Neural cell (in vitro differentiated cells): ENCODE measurements around the gene EDA. TPM values are rescaled to one million over a fixed set of nuclear protein-coding genes. Genes with fewer than 3 reads are reported as not detected.

Source experiments
- H2AFZ ChIP-seq: fragments of 200-600, 300-800 bp; sonication (generic), shearing (Covaris generic); 2 replicates; pipeline ENCODE4 v1.6.0; 2014; ENCODE audit warnings: low read depth, mild to moderate bottlenecking, antibody characterized with exemption, low read length, moderate library complexity
- H3F3A ChIP-seq: fragments of 200-600 bp; shearing (Covaris generic); 2 replicates; pipeline ENCODE4 v1.6.1; 2016; ENCODE audit warnings: mild to moderate bottlenecking, moderate library complexity, mixed read lengths, antibody characterized with exemption, low read length; ENCODE audit not compliant: insufficient read depth, poor library complexity, severe bottlenecking
- H3K27ac ChIP-seq: fragments of 200-600, 300-800 bp; sonication (generic), shearing (Covaris generic); 2 replicates; pipeline ENCODE4 v1.5.1; 2014; ENCODE audit warnings: mild to moderate bottlenecking, low read length, moderate library complexity
- H3K27me3 ChIP-seq: fragments of 300-800, 200-600 bp; sonication (generic), shearing (Covaris generic); 2 replicates; pipeline ENCODE4 v1.6.0; 2014; ENCODE audit warnings: mild to moderate bottlenecking, low read depth, low read length, moderate library complexity; ENCODE audit not compliant: insufficient read depth
- H3K36me3 ChIP-seq: fragments of 300-800, 200-600 bp; sonication (generic), shearing (Covaris generic); 2 replicates; pipeline ENCODE4 v1.5.1; 2014; ENCODE audit warnings: mild to moderate bottlenecking, antibody characterized with exemption, low read length, moderate library complexity; ENCODE audit not compliant: insufficient read depth
- H3K4me2 ChIP-seq: fragments of 300-800, 200-600 bp; sonication (generic), shearing (Covaris generic); 2 replicates; pipeline ENCODE4 v1.6.0; 2014; ENCODE audit warnings: mild to moderate bottlenecking, low read length
- H3K4me3 ChIP-seq: fragments of 300-800, 200-600 bp; sonication (generic), shearing (Covaris generic); 2 replicates; pipeline ENCODE4 v1.5.1; 2014; ENCODE audit warnings: mild to moderate bottlenecking, low read length, moderate library complexity
- H3K79me2 ChIP-seq: fragments of 200-600 bp; shearing (Covaris generic); replicated peaks from 2 replicates; pipeline ENCODE4 v1.6.0; 2014; ENCODE audit warnings: mild to moderate bottlenecking, low read length, moderate library complexity; ENCODE audit not compliant: insufficient read depth
- H3K9ac ChIP-seq: fragments of 300-800, 200-600 bp; sonication (generic), shearing (Covaris generic); 2 replicates; pipeline ENCODE4 v1.6.1; 2016; ENCODE audit warnings: mild to moderate bottlenecking, low read length, mixed read lengths
- H3K9me2 ChIP-seq: fragments of 200-600 bp; shearing (Covaris generic); 2 replicates; pipeline ENCODE4 v1.6.1; 2016; ENCODE audit warnings: mild to moderate bottlenecking, low read length, mixed read lengths; ENCODE audit not compliant: insufficient read depth
- H3K9me3 ChIP-seq: fragments of 200-600, 300-800 bp; sonication (generic), shearing (Covaris generic); 2 replicates; pipeline ENCODE4 v1.6.1; 2016; ENCODE audit warnings: mild to moderate bottlenecking, mixed run types, low read length, moderate library complexity, mixed read lengths
- H4K20me1 ChIP-seq: fragments of 200-600 bp; shearing (Covaris generic); 2 replicates; pipeline ENCODE4 v1.6.1; 2016; ENCODE audit warnings: mild to moderate bottlenecking, mixed run types; ENCODE audit not compliant: insufficient read depth
- EP300 ChIP-seq: fragments of 450-650 bp; conservative IDR thresholded peaks from 2 replicates; pipeline ENCODE4 v1.6.1; 2014; ENCODE audit warnings: antibody characterized with exemption, mild to moderate bottlenecking, moderate library complexity; ENCODE audit not compliant: poor library complexity, severe bottlenecking
- EZH2 ChIP-seq: fragments of 200-600, 300-800 bp; shearing (Covaris generic), sonication (generic); IDR thresholded peaks from 2 replicates; pipeline ENCODE4 v1.6.1; 2014; ENCODE audit warnings: antibody characterized with exemption, low read length, borderline replicate concordance, mild to moderate bottlenecking; ENCODE audit not compliant: insufficient read depth, poor library complexity, severe bottlenecking
- MXI1 ChIP-seq: fragments of 450-650 bp; conservative IDR thresholded peaks from 2 replicates; pipeline ENCODE4 v1.6.1; 2014; ENCODE audit warnings: antibody characterized with exemption, mild to moderate bottlenecking; ENCODE audit not compliant: poor library complexity, severe bottlenecking
- POLR2AphosphoS5 ChIP-seq: IDR thresholded peaks from 2 replicates; pipeline ENCODE4 v1.6.1; 2012
- RAD21 ChIP-seq: fragments of 450-650 bp; conservative IDR thresholded peaks from 2 replicates; pipeline ENCODE4 v1.6.1; 2014; ENCODE audit warnings: antibody characterized with exemption, mild to moderate bottlenecking, moderate library complexity
- SMC3 ChIP-seq: fragments of 450-650 bp; conservative IDR thresholded peaks from 2 replicates; pipeline ENCODE4 v1.6.1; 2014; ENCODE audit warnings: antibody characterized with exemption, mild to moderate bottlenecking, moderate library complexity; ENCODE audit not compliant: poor library complexity
- TAF1 ChIP-seq: IDR thresholded peaks from 2 replicates; pipeline ENCODE4 v1.6.1; 2012; ENCODE audit warnings: low read depth
- polyA plus RNA-seq: library from polyadenylated mRNA; depleted of rRNA; stranded (reverse); fragments of >200 nt; gene quantifications from 2 replicates; pipeline ENCODE4 v1.2.3, GENCODE V29; 2014
- TF ChIP-seq, protein P1 (sequence below): IDR thresholded peaks from 2 replicates; pipeline ENCODE4 v1.6.1; 2012; ENCODE audit warnings: borderline replicate concordance
- TF ChIP-seq, protein P2 (sequence below): fragments of 450-650 bp; IDR thresholded peaks from 2 replicates; pipeline ENCODE4 v1.5.1; 2014; ENCODE audit warnings: antibody characterized with exemption, mild to moderate bottlenecking, moderate library complexity; ENCODE audit not compliant: poor library complexity, severe bottlenecking

Gene EDA
- polyA plus RNA-seq, 1 donor from 2014 or later: 1.1 TPM

DNA sequence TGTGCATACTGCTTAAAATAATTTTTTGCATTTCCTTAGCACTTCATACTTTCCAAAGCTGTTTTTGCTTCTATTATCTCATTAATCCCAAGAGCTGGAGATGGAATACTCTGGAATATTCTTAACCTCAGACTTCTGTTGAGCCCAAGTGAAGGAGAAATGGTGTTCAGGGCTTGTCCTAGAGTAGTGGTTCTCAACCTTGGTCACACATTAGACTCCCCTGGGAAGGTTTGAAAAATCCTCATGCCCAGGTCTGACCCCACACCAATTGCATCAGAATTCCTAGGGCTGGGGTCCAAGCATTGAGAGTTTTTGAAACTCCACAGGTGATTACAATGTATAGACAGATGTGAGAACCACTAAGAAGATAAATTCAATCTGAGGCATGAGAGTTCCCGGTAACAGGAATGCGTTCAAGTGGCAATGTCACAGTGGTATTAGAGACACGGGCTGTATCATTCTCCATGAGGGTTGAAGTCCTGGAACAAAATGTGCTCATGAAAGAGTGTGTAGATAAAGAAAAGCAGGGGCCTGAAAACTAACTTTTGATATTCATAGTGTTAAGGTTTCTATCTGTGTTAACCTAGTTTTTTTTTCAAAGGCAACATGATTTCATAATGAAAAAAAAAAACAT lies 385.9 kb downstream of the EDA start:
- Histone ChIP-seq H3K9me2 (no peaks in the 10 kb centered on the region), H3K9me3 (no peaks in the 10 kb centered on the region), H3K79me2 (no peaks in the 10 kb centered on the region), H3K9ac (no peak overlapping the region), H3K27me3 (no peaks in the 10 kb centered on the region), H3K27ac (no peak overlapping the region), H3F3A (no peaks in the 10 kb centered on the region), H3K36me3 (no peaks in the 10 kb centered on the region), H2AFZ (no peak overlapping the region), H4K20me1 (no peaks in the 10 kb centered on the region), H3K4me2 (no peak overlapping the region), H3K4me3 (no peak overlapping the region)
- no peak for TF ChIP-seq EZH2
- no peak for TF ChIP-seq TAF1
- no peak for TF ChIP-seq MXI1
- TF ChIP-seq RAD21: no peak
- TF ChIP-seq, protein P1, sequence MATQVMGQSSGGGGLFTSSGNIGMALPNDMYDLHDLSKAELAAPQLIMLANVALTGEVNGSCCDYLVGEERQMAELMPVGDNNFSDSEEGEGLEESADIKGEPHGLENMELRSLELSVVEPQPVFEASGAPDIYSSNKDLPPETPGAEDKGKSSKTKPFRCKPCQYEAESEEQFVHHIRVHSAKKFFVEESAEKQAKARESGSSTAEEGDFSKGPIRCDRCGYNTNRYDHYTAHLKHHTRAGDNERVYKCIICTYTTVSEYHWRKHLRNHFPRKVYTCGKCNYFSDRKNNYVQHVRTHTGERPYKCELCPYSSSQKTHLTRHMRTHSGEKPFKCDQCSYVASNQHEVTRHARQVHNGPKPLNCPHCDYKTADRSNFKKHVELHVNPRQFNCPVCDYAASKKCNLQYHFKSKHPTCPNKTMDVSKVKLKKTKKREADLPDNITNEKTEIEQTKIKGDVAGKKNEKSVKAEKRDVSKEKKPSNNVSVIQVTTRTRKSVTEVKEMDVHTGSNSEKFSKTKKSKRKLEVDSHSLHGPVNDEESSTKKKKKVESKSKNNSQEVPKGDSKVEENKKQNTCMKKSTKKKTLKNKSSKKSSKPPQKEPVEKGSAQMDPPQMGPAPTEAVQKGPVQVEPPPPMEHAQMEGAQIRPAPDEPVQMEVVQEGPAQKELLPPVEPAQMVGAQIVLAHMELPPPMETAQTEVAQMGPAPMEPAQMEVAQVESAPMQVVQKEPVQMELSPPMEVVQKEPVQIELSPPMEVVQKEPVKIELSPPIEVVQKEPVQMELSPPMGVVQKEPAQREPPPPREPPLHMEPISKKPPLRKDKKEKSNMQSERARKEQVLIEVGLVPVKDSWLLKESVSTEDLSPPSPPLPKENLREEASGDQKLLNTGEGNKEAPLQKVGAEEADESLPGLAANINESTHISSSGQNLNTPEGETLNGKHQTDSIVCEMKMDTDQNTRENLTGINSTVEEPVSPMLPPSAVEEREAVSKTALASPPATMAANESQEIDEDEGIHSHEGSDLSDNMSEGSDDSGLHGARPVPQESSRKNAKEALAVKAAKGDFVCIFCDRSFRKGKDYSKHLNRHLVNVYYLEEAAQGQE: no peak
- TF ChIP-seq POLR2AphosphoS5: no peak

DNA sequence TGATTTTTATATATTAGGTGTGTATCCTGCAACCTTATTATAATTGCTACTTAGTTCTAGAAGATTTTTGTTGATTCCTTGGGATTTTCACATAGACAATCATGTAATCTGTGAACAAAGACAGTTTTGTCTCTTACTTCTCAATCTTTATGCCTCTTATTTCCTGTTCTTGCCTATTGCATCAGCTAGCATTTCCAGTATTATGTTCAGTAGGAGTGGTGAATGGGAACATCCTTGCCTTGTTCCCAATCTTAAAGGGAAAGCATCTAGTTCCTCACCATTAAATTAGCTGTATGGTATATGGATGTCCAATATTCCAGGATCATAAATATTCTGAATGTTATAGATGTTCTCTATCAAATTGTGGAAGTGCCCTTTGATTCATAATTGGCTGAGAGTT lies 392.0 kb downstream of the EDA start:
- H2AFZ ChIP-seq: no peak overlapping the region
- H4K20me1 ChIP-seq: no peaks in the 10 kb centered on the region
- TF ChIP-seq EP300 (no peak), TAF1 (no peak), SMC3 (no peak), POLR2AphosphoS5 (no peak), MXI1 (no peak), EZH2 (no peak), RAD21 (no peak)
- TF ChIP-seq, protein P1: no peak
- TF ChIP-seq, protein P2, sequence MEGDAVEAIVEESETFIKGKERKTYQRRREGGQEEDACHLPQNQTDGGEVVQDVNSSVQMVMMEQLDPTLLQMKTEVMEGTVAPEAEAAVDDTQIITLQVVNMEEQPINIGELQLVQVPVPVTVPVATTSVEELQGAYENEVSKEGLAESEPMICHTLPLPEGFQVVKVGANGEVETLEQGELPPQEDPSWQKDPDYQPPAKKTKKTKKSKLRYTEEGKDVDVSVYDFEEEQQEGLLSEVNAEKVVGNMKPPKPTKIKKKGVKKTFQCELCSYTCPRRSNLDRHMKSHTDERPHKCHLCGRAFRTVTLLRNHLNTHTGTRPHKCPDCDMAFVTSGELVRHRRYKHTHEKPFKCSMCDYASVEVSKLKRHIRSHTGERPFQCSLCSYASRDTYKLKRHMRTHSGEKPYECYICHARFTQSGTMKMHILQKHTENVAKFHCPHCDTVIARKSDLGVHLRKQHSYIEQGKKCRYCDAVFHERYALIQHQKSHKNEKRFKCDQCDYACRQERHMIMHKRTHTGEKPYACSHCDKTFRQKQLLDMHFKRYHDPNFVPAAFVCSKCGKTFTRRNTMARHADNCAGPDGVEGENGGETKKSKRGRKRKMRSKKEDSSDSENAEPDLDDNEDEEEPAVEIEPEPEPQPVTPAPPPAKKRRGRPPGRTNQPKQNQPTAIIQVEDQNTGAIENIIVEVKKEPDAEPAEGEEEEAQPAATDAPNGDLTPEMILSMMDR: no peak
- H3K4me3 ChIP-seq: no peak overlapping the region
- no peaks in the 10 kb centered on the region for H3K9me2 ChIP-seq
- H3K4me2 ChIP-seq: no peak overlapping the region
- no peak overlapping the region for H3K9ac ChIP-seq
- no peak overlapping the region for H3K27ac ChIP-seq
- no peaks in the 10 kb centered on the region for H3K79me2 ChIP-seq
- H3K9me3 ChIP-seq: no peaks in the 10 kb centered on the region
- no peaks in the 10 kb centered on the region for H3F3A ChIP-seq
- H3K27me3 ChIP-seq: no peaks in the 10 kb centered on the region
- no peaks in the 10 kb centered on the region for H3K36me3 ChIP-seq
